Fibroblast of lung (primary cell): ENCODE results near the gene CAMK2G. TPM values are rescaled to one million over a fixed set of nuclear protein-coding genes. Genes with fewer than 3 reads are reported as not detected.
A peak's percentile ranks its signal among the peaks of the same experiment; 100 is the strongest.

Experiments
- DNase-seq, 2 donors: peaks; one replicate each; pipeline versions ENCODE4 v3.0.0 to v3.0.0-alpha.2; 2010; ENCODE audit warnings: low read depth in 2 of 2
- H2AFZ ChIP-seq: 2 replicates; pipeline ENCODE4 v1.5.1; 2012; ENCODE audit warnings: low read length, control low read depth, inconsistent platforms
- H3K27ac ChIP-seq: 2 replicates; pipeline ENCODE4 v1.5.1; 2011; ENCODE audit warnings: low read length, control low read depth; ENCODE audit not compliant: insufficient read depth
- H3K27me3 ChIP-seq: 2 replicates; pipeline ENCODE4 v1.5.1; 2011; ENCODE audit warnings: mild to moderate bottlenecking, low read length; ENCODE audit not compliant: control insufficient read depth, insufficient read depth
- H3K36me3 ChIP-seq: 2 replicates; pipeline ENCODE4 v1.5.1; 2011; ENCODE audit warnings: low read length; ENCODE audit not compliant: control insufficient read depth, insufficient read depth
- H3K4me1 ChIP-seq: 2 replicates; pipeline ENCODE4 v1.5.1; 2011; ENCODE audit warnings: low read length; ENCODE audit not compliant: control insufficient read depth, insufficient read depth; ENCODE audit errors: extremely low read depth
- H3K4me2 ChIP-seq: 2 replicates; pipeline ENCODE4 v1.5.1; 2011; ENCODE audit warnings: low read length, control low read depth; ENCODE audit not compliant: insufficient read depth; ENCODE audit errors: extremely low read depth
- H3K4me3 ChIP-seq, 4 experiments: fragments of 200-600 bp in 1 of 4; sonication (generic) in 1 of 4; replicated peaks in 1 of 4; 2 replicates each; pipeline ENCODE4 v1.5.1; 2011 to 2016; ENCODE audit warnings: low read length in 4 of 4, low read depth in 3 of 4, mild to moderate bottlenecking in 3 of 4, control low read depth in 2 of 4, inconsistent platforms in 1 of 4, mixed read lengths in 1 of 4; ENCODE audit not compliant: insufficient read depth in 1 of 4; ENCODE audit errors: control extremely low read depth in 1 of 4
- H3K79me2 ChIP-seq: 2 replicates; pipeline ENCODE4 v1.5.1; 2012; ENCODE audit warnings: mild to moderate bottlenecking, low read length, inconsistent platforms; ENCODE audit not compliant: control insufficient read depth, insufficient read depth
- H3K9ac ChIP-seq: 2 replicates; pipeline ENCODE4 v1.5.1; 2011; ENCODE audit warnings: mild to moderate bottlenecking, low read length, control low read depth; ENCODE audit not compliant: insufficient read depth
- H3K9me3 ChIP-seq: 2 replicates; pipeline ENCODE4 v1.5.1; 2012; ENCODE audit warnings: low read depth, low read length; ENCODE audit not compliant: control insufficient read depth, insufficient read depth
- H4K20me1 ChIP-seq: 2 replicates; pipeline ENCODE4 v1.5.1; 2011; ENCODE audit warnings: low read length; ENCODE audit not compliant: control insufficient read depth, insufficient read depth; ENCODE audit errors: extremely low read depth
- CTCF ChIP-seq, 2 donors: IDR thresholded peaks in 1 of 2; conservative IDR thresholded peaks in 1 of 2; 1 replicate in 1 of 2; 2 replicates in 1 of 2; pipeline ENCODE4 v1.5.1; 2011 to 2012; ENCODE audit warnings: low read length in 2 of 2, control low read depth in 1 of 2, inconsistent platforms in 1 of 2, low read depth in 1 of 2, mild to moderate bottlenecking in 1 of 2
- EZH2 ChIP-seq: IDR thresholded peaks from 2 replicates; pipeline ENCODE4 v1.5.1; 2012; ENCODE audit warnings: low read length, control low read depth, mild to moderate bottlenecking; ENCODE audit errors: missing control alignments
- polyA plus RNA-seq, 2 donors: library from polyadenylated mRNA; depleted of rRNA in 1 of 2; stranded (reverse) in 1 of 2; unstranded in 1 of 2; fragments of >200 nt; gene quantifications; 2 replicates each; pipeline ENCODE4 v1.2.1, GENCODE V29; 2011 to 2012; ENCODE audit warnings: missing spikeins in 1 of 2
- total RNA-seq: library from RNA; depleted of rRNA; stranded (reverse); fragments of >200 nt; gene quantifications from 2 replicates; pipeline ENCODE4 v1.2.1, GENCODE V29; 2014

The CAMK2G gene
- total and polyA plus RNA-seq, 2 donors (not counting 1 experiment from before 2014, with no cell fraction given): 25.9 to 32.2 TPM

- Histone ChIP-seq H3K4me1 (peaks cover 27% of the 10 kb centered on the region), H3K4me2 (peak overlapping the region; percentile 42), H3K9me3 (no peaks in the 10 kb centered on the region), H3K4me3 (peak overlapping the region in 1 of 4 experiments; percentile 15), H3K27me3 (no peaks in the 10 kb centered on the region), H3K79me2 (no peaks in the 10 kb centered on the region), H3K9ac (no peak overlapping the region), H2AFZ (no peak overlapping the region), H4K20me1 (no peaks in the 10 kb centered on the region), H3K27ac (peak overlapping the region; percentile 84), H3K36me3 (no peaks in the 10 kb centered on the region)
- TF ChIP-seq EZH2 (no peak), CTCF (conservative IDR thresholded peaks at IDR 0.05 in 1 of 2, IDR thresholded peaks at IDR 0.05 in 1 of 2; ENCODE audit: low read depth in 1 of 2, low read length in 2 of 2) (no peak)
- DNase-seq: peak; percentile 17
Measured at GRCh38 chr10:73886661-73887293, 12.4 kb upstream of the CAMK2G start.

DNA sequence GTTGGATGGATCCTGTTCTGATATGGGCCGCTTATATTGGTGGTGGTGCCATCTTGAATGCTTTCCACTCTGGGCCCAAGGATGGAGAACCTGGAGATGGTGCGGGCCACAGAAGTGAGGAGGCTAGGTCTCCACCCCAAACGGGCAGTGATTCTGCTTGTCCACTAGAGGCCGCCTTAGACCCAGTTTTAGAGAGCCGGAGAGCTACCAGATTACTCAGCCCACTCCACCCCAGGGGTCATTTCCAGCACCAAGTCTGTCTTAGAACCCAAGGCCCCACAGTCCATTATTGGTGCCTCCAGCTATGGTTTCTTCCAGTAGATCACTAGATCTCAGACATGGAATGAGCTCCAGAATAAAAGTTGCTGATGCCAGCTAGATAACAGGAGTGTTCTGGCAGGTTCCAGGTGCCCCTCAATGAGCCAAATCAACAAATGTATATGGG lies 11.8 kb upstream of the CAMK2G start:
- TF ChIP-seq CTCF (conservative IDR thresholded peaks at IDR 0.05 in 1 of 2, IDR thresholded peaks at IDR 0.05 in 1 of 2; ENCODE audit: low read depth in 1 of 2, low read length in 2 of 2): peak; percentile 91
- no peak for TF ChIP-seq EZH2
- no peaks in the 10 kb centered on the region for H3K79me2 ChIP-seq
- no peaks in the 10 kb centered on the region for H4K20me1 ChIP-seq
- no peak overlapping the region for H3K4me3 ChIP-seq
- no peaks in the 10 kb centered on the region for H3K36me3 ChIP-seq
- peak overlapping the region; percentile 84 for H3K27ac ChIP-seq
- H3K9ac ChIP-seq: no peak overlapping the region
- H3K4me2 ChIP-seq: no peak overlapping the region
- peak overlapping the region; percentile 39 for H2AFZ ChIP-seq
- DNase-seq: peak; percentile 73 to 86
- H3K4me1 ChIP-seq: peaks cover 27% of the 10 kb centered on the region
- H3K27me3 ChIP-seq: no peaks in the 10 kb centered on the region
- H3K9me3 ChIP-seq: no peaks in the 10 kb centered on the region

GRCh38 chr10:73884017-73884416 lies 9.7 kb upstream of the CAMK2G start:
- peaks cover 27% of the 10 kb centered on the region for H3K4me1 ChIP-seq
- DNase-seq: no peak
- no peaks in the 10 kb centered on the region for H3K79me2 ChIP-seq
- no peak overlapping the region for H3K27ac ChIP-seq
- no peaks in the 10 kb centered on the region for H3K9me3 ChIP-seq
- TF ChIP-seq CTCF (conservative IDR thresholded peaks at IDR 0.05 in 1 of 2, IDR thresholded peaks at IDR 0.05 in 1 of 2; ENCODE audit: low read depth in 1 of 2, low read length in 2 of 2) (no peak), EZH2 (no peak)
- no peaks in the 10 kb centered on the region for H3K36me3 ChIP-seq
- no peak overlapping the region for H2AFZ ChIP-seq
- no peaks in the 10 kb centered on the region for H4K20me1 ChIP-seq
- no peak overlapping the region for H3K9ac ChIP-seq
- H3K4me2 ChIP-seq: no peak overlapping the region
- H3K27me3 ChIP-seq: no peaks in the 10 kb centered on the region
- H3K4me3 ChIP-seq: no peak overlapping the region
